ENCODE data around the gene RAB3IP. TPM values are rescaled to one million over a fixed set of nuclear protein-coding genes. Genes with fewer than 3 reads are reported as not detected.
"Not testable (repeated sequence)": the region's sequence is repeated elsewhere in the genome, so short reads cannot be mapped to it uniquely, and the experiment has no call there.

RAB3IP gene
- total RNA-seq, 1 donor: 19.0 TPM

DNA sequence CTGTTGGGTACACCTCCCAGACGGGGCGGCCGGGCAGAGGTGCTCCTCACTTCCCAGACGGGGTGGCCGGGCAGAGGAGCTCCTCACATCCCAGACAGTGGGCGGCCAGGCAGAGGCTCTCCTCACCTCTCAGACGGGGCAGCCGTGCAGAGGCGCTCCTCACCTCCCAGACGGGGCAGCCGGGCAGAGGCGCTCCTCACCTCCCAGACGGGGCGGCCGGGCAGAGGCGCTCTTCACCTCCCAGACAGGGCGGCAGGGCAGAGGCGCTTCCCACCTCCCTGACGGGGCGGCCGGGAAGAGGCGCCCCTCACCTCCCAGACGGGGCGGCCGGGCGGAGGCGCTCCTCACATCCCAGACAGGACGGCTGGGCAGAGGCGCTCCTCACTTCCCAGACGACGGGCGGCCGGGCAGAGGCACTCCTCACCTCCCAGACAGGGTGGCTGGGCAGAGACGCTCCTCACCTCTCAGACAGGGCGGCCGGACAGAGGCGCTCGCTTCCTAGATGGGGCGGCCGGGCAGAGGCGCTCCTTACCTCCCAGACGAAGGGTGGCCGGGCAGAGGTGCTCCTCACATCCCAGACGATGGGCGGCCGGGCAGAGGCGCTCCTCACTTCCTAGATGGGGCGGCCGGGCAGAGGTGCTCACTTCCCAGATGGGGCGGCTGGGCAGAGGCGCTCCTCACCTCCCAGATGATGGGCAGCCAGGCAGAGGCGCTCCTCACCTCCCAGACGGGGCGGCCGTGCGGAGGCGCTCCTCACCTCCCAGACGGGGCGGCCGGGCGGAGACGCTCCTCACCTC, 68.6 kb downstream of the RAB3IP start:
- not testable (repeated sequence) for H3K4me3 ChIP-seq (ENCODE audit: low read length); H3K27me3 ChIP-seq (ENCODE audit: insufficient read depth, low read length); H3K9me3 ChIP-seq (ENCODE audit: low read depth, low read length); H3K4me1 ChIP-seq (ENCODE audit: insufficient read depth, low read length)

GRCh38 chr12:69810870-69811498, 72.3 kb downstream of the RAB3IP start:
- no peaks in the 10 kb centered on the region for H3K9me3 ChIP-seq (ENCODE audit: low read depth, low read length)
- no peaks in the 10 kb centered on the region for H3K27me3 ChIP-seq (ENCODE audit: insufficient read depth, low read length)
- H3K4me1 ChIP-seq (ENCODE audit: insufficient read depth, low read length): no peaks in the 10 kb centered on the region
- no peak overlapping the region for H3K4me3 ChIP-seq (ENCODE audit: low read length)

DNA sequence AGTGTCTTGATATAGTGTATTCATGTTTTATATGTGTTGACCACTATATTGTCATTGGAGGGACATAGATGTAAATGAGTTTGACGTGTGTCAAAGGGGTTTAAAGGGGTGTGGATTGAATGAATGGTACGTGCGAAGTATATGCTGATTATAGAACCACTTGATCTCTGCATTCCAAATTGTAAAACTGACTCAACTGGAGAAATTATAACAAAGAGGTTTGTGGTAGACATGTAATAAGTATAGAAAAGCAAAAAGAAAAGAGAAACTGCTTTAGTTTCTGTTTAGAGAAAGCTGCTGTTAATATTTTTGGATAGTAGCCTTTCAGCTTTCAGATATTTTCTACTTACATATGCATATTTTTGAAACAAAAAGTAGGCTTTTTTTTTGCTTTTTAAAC, 77.4 kb downstream of the RAB3IP start:
- no peaks in the 10 kb centered on the region for H3K4me1 ChIP-seq (ENCODE audit: insufficient read depth, low read length)

GRCh38 chr12:69821032-69821455, 82.4 kb downstream of the RAB3IP start:
- H3K9me3 ChIP-seq (ENCODE audit: low read depth, low read length): no peaks in the 10 kb centered on the region

More for the DNA sequence above, 77.4 kb downstream of the RAB3IP start:
- Histone ChIP-seq H3K27me3 (ENCODE audit: insufficient read depth, low read length) (no peaks in the 10 kb centered on the region), H3K4me3 (ENCODE audit: low read length) (no peak overlapping the region), H3K9me3 (ENCODE audit: low read depth, low read length) (no peaks in the 10 kb centered on the region)

GRCh38 chr12:69821456-69822159, 82.9 kb downstream of the RAB3IP start:
- H3K4me3 ChIP-seq (ENCODE audit: low read length): no peak overlapping the region
- no peaks in the 10 kb centered on the region for H3K4me1 ChIP-seq (ENCODE audit: insufficient read depth, low read length)
- no peaks in the 10 kb centered on the region for H3K9me3 ChIP-seq (ENCODE audit: low read depth, low read length)
- H3K27me3 ChIP-seq (ENCODE audit: insufficient read depth, low read length): peaks cover 2% of the 10 kb centered on the region

More at GRCh38 chr12:69821032-69821455, 82.4 kb downstream of the RAB3IP start:
- Histone ChIP-seq H3K27me3 (ENCODE audit: insufficient read depth, low read length) (peaks cover under 1% of the 10 kb centered on the region), H3K4me3 (ENCODE audit: low read length) (no peak overlapping the region), H3K4me1 (ENCODE audit: insufficient read depth, low read length) (no peaks in the 10 kb centered on the region)

DNA sequence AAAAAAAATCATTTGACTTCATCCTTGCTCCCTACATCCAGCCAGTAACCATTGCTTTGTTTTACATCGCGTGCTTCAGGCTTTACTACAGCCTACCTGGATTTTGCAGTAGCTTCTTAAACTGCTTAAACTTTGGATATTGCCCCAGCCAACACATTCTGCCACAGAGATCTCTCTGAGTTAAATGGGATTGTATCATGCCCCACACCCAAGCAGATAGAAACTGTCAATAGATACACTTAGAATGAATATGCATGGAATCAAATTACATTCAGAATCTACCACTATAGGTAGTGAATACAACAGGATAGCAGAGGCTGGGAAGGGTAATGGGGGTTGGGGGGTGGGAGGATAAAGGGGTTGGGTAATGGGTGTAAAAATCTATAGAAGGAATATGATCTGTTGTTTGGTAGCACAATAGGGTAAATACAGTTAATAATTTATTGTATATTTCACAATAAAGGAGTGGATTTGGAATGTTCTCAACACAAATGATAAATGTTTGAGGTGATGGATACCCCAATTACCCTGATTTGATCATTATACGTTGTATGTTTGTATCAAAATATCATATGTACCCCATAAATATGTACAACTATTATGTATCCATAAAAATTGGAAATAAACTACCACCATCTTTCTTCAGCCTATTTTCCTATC, 83.7 kb downstream of the RAB3IP start:
- Histone ChIP-seq H3K27me3 (ENCODE audit: insufficient read depth, low read length) (peaks cover 2% of the 10 kb centered on the region), H3K9me3 (ENCODE audit: low read depth, low read length) (no peaks in the 10 kb centered on the region), H3K4me3 (ENCODE audit: low read length) (no peak overlapping the region), H3K4me1 (ENCODE audit: insufficient read depth, low read length) (no peaks in the 10 kb centered on the region)

GRCh38 chr12:69824028-69824427, 85.4 kb downstream of the RAB3IP start:
- Histone ChIP-seq H3K4me3 (ENCODE audit: low read length) (no peak overlapping the region), H3K27me3 (ENCODE audit: insufficient read depth, low read length) (peaks cover 2% of the 10 kb centered on the region), H3K9me3 (ENCODE audit: low read depth, low read length) (no peaks in the 10 kb centered on the region), H3K4me1 (ENCODE audit: insufficient read depth, low read length) (no peaks in the 10 kb centered on the region)

DNA sequence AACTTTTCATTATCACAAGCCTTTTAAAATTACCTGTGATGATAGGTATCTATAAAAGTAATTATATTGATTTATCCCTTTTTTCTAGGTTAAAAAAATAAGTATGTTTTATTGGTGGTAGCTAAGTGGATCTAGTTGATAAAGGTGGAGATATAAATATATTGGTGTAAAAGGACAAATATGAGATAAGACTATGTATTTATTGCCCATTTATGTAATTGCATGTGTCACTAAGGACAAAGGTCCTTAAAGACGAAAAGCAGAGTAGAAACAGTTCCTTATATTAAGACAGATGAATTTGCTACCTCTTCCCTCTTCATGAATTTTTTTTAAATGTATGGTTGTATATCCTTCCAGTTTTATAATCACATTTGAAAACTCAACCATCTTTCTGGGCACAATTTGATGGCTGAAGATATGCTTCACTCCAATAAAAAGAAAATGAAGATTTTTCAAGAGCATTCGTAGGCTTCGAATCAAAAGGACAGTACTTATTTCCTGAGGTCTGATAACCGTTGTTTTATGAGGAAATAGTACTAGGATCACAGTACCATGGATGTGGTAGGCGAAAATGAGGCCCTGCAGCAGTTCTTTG, 86.4 kb downstream of the RAB3IP start, which contains the start of gene MYRFL:
MYRFL (plus strand) TSS at position 262 of the 595 bp plus-strand sequence; CDS start at position 553, 291 bp downstream.
- H3K9me3 ChIP-seq (ENCODE audit: low read depth, low read length): no peaks in the 10 kb centered on the region
- H3K4me1 ChIP-seq (ENCODE audit: insufficient read depth, low read length): no peaks in the 10 kb centered on the region
- peaks cover 6% of the 10 kb centered on the region for H3K27me3 ChIP-seq (ENCODE audit: insufficient read depth, low read length)
- H3K4me3 ChIP-seq (ENCODE audit: low read length): no peak within 1 kb of the TSS

DNA sequence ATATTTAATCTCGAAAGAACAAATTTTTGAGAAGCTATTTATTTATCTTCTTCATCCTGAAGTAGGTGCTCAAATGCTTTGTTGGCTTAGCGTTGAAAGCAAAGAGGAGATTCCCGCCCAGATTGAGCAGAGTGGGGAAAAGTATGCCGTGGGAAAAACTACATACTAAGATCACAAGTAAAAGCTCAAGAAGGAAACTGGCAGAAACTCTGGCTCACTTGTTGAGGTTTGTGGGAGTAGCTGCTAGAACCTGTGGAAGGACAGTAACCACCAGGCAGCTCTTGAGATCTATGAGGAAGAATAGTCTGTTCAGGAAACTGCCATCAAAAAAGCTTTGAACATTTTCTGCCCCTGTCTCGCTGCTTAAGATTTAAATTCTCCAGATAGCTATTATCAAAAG, 90.2 kb downstream of the RAB3IP start:
- Histone ChIP-seq H3K9me3 (ENCODE audit: low read depth, low read length) (no peaks in the 10 kb centered on the region), H3K4me1 (ENCODE audit: insufficient read depth, low read length) (no peaks in the 10 kb centered on the region), H3K4me3 (ENCODE audit: low read length) (no peak overlapping the region), H3K27me3 (ENCODE audit: insufficient read depth, low read length) (peaks cover 6% of the 10 kb centered on the region)

DNA sequence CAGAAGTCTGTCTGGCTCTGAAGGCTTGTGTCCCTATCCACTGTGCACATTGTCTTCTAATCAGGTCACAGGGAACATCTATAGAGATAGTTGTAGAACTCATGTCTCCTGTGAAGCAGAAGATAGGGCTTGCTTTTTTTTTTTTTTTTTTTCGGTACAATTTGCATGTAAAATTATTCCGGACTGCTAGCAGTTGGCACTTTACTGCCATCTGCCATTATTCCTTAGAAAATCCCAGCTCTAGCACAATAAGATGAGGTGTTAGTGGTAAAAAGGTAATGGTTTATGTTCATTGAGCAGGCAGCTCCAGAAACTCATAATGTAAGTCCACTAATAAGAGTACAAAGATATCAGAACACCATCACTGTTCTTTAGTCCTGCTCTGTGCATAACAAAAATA, 95.0 kb downstream of the RAB3IP start:
- H3K4me1 ChIP-seq (ENCODE audit: insufficient read depth, low read length): no peaks in the 10 kb centered on the region
- H3K4me3 ChIP-seq (ENCODE audit: low read length): no peak overlapping the region
- peaks cover 3% of the 10 kb centered on the region for H3K27me3 ChIP-seq (ENCODE audit: insufficient read depth, low read length)
- H3K9me3 ChIP-seq (ENCODE audit: low read depth, low read length): no peaks in the 10 kb centered on the region

GRCh38 chr12:69834147-69834546, 95.5 kb downstream of the RAB3IP start:
- Histone ChIP-seq H3K4me1 (ENCODE audit: insufficient read depth, low read length) (no peaks in the 10 kb centered on the region), H3K27me3 (ENCODE audit: insufficient read depth, low read length) (peaks cover 3% of the 10 kb centered on the region), H3K4me3 (ENCODE audit: low read length) (no peak overlapping the region)

GRCh38 chr12:69834576-69834975, 95.9 kb downstream of the RAB3IP start:
- Histone ChIP-seq H3K4me1 (ENCODE audit: insufficient read depth, low read length) (no peaks in the 10 kb centered on the region), H3K27me3 (ENCODE audit: insufficient read depth, low read length) (peaks cover 3% of the 10 kb centered on the region), H3K4me3 (ENCODE audit: low read length) (no peak overlapping the region), H3K9me3 (ENCODE audit: low read depth, low read length) (no peaks in the 10 kb centered on the region)

More at GRCh38 chr12:69834147-69834546, 95.5 kb downstream of the RAB3IP start:
- no peaks in the 10 kb centered on the region for H3K9me3 ChIP-seq (ENCODE audit: low read depth, low read length)

DNA sequence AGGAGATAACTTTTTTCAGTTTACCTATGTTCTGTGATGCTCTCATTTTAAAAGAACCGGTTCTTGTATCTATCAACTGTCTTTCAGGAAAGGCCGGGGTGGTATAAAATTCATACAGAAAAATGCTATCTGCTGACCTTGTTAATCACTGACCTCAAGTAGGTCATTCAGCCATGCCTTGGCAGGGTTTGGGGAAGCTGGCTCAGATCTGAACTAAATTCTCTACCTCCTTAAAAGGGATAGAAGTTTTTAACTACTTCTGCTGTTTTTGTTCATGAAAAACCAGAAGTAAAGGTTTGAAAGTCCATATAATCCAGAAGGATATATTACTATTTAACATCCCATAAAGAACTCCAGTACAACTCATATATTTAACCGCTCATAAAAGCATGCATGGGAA, 96.4 kb downstream of the RAB3IP start:
- H3K9me3 ChIP-seq (ENCODE audit: low read depth, low read length): no peaks in the 10 kb centered on the region
- H3K4me3 ChIP-seq (ENCODE audit: low read length): no peak overlapping the region
- H3K4me1 ChIP-seq (ENCODE audit: insufficient read depth, low read length): no peaks in the 10 kb centered on the region
- H3K27me3 ChIP-seq (ENCODE audit: insufficient read depth, low read length): no peaks in the 10 kb centered on the region

DNA sequence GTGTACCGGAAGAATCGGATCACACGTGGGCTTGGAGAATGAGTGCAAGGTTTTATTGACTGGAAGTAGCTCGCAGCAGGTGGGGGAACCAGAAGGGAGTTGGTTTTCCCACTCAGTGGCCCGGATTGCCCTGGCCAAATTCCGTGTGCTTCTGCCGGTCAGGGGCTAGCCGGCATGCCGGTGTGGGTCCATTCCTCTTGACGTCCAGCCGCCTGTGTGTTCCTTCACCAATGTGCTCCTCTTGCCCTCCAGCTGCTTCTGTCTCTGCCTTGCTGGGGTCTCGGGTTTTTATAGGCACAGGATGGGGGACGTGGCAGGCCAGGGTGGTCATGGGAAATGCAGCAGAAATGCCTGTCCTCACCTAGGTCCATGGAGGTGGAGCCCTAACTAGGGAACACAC, 97.4 kb downstream of the RAB3IP start:
- H3K4me3 ChIP-seq (ENCODE audit: low read length): no peak overlapping the region
- H3K27me3 ChIP-seq (ENCODE audit: insufficient read depth, low read length): no peaks in the 10 kb centered on the region
- no peaks in the 10 kb centered on the region for H3K4me1 ChIP-seq (ENCODE audit: insufficient read depth, low read length)
- no peaks in the 10 kb centered on the region for H3K9me3 ChIP-seq (ENCODE audit: low read depth, low read length)

Measured in mononuclear cell (primary cell).